ENCODE measurements around the gene SPOCD1.

SPOCD1 gene

DNA sequence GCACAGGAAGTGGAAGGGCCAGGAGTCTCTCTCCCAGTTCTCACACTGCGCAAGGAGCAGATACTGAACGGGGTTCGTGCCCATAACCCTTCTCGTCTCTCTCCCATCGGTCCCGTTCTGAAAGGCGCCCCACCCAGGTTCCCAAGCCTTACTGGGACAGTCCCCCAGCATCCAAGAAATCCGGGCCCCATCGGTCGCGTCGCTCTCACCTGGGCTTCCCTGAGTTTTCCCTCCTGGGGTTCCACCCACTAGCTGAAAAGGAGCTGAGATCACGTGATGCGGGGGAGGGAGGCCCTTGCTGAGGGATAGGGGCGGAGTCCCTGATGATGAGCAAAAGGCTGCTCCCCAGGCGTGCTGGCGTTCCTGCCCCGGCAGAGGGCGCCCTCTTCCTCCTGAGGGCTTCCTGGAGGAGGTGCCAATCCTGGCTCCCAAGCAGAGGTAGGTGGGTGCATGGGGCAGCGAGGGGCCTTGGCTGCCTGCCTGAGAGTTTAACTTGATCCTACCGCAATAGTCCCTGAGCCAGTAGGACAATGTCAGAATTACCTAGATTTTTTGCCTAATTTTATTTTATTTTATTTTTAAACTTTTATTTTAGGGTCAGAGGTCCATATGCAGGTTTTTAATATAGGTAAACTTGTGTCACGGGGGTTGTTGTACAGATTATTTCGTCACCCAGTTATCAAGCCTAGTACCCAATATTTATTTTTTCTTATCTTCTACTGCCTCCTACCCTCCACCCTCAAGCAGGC lies at the start of gene SPOCD1:
SPOCD1 (minus strand) TSS at position 271 of the 749 bp plus-strand sequence. CDS start 689 bp downstream, outside the sequence.
- no peak for DNase-seq

DNA sequence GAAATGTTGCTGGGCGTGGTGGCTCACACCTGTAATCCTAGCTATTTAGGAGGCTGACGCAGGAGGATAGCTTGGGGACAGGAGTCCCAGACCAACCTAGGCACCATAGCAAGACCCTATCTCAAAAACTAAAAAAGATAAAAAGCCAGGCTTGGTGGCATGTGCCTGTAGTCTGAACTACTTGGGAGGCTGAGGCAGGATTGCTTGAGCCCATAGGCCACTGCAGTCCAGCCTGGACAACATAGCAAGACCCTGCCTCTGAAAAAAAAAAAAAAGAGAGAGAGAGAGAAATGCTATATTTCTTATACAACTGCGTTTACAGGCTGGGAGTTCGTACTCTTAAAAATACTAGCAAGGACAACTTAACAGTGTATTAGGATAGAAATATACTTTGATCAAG lies 46.2 kb upstream of the SPOCD1 start:
- no peak for DNase-seq

DNA sequence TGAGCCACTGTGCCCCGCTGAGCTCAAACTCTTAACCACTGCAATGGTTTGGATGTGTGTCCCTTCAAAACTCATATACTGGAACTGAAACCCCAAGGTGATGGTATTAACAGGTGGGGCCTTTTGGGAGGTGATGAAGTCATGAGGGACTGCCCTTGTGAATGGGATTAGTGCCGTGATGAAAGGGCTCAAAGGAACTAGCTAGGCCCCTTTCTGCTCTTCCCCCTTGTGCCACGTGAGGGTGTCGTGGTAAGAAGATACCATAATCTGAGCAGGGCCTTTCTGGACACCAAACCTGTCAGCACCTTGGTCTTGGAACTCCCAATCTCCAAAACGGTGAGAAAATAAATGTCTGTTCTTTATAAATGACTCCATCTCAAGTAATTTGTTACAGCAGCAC lies 45.5 kb upstream of the SPOCD1 start:
- DNase-seq = no peak

DNA sequence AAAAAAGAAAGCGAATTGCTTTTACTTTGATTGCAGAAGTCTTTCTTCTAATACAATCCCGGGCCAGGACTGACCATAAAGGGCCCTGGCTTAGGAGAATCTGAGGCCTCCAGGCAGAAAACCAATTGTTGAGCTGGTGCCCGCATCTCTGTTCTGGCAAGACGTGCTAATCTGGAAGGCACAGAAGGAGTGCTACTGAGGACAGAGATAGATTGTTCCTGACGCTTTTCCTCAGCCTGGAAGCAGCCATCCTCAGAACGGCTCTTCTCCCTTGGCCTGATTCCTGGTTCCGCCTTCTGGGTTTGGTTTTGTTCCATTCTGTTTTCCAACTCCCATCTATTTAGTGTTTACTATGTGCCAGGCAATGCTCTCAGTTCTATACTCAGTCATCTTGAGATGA lies 44.8 kb upstream of the SPOCD1 start:
- no peak for DNase-seq

DNA sequence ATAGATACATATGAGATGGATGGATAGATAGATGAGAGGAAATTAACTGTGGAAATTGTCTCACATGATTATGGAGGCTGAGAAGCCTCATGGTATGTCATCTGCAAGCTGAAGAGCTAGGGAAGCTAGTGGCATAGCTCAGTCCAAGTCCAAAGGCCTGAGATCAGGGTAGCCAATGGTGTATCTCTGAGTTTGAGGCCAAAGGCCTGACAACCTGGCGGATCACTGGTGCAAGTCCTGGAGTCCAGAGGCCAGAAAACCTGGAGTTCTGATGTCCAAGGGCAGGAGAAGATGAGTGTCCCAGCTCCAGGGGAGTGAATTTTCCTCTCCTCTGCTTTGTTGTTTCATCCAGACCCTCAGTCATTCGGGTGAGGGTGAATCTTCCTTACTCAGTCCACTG lies 43.9 kb upstream of the SPOCD1 start:
- DNase-seq = no peak

DNA sequence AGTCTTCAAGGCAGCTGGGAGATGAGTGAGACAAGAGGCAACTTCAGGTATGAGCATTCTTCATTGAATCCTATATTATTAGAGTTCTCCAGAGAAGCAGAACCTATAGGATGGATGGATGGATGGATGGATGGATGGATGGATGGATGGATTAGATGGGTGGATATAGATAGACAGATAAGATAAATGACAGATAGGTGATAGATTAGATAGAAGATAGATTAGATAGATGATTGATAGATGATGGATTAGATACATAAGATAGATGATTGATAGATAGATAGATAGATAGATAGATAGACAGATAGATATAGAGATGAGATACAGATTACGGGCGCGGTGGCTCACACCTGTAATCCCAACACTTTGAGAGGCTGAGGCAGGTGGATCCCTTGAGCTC lies 43.2 kb upstream of the SPOCD1 start:
- no peak for DNase-seq

DNA sequence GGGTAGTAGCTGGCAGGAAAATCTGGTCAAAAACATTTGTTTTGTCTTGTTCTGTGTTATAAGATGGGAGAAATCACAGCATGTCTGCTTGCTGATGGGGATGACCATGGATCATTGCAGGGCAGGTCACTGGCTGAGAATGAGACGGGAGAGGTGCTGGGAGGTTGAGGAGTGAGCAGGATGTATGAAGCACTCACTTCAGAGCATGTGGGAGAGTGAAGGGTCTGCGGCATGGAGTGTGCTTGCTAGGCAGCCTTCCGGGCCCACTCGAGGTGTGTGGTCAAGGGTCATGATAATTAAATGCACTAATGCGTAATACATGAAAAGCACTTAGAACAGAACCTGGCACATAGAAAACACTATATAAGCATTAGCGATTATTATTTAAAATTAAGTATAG lies 42.0 kb upstream of the SPOCD1 start:
- DNase-seq = no peak

DNA sequence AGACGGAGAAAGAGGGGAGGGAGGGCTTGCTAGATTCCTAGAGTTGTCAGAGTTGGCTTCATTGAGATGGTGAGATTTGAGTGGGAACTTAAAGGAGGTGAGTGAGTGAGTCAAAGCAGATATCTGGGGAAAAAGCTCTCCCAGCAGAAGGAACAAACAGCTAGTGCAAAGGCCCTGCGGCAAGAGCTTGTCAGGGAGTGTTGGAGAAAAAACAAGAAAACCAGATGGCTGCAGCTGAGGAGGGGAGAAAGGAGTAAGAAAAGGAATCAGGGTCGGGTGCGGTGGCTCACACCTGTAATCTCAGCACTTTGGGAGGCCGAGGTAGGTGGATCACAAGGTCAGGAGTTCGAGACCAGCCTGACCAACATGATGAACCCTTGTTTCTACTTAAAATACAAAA lies 40.3 kb upstream of the SPOCD1 start:
- DNase-seq = no peak

DNA sequence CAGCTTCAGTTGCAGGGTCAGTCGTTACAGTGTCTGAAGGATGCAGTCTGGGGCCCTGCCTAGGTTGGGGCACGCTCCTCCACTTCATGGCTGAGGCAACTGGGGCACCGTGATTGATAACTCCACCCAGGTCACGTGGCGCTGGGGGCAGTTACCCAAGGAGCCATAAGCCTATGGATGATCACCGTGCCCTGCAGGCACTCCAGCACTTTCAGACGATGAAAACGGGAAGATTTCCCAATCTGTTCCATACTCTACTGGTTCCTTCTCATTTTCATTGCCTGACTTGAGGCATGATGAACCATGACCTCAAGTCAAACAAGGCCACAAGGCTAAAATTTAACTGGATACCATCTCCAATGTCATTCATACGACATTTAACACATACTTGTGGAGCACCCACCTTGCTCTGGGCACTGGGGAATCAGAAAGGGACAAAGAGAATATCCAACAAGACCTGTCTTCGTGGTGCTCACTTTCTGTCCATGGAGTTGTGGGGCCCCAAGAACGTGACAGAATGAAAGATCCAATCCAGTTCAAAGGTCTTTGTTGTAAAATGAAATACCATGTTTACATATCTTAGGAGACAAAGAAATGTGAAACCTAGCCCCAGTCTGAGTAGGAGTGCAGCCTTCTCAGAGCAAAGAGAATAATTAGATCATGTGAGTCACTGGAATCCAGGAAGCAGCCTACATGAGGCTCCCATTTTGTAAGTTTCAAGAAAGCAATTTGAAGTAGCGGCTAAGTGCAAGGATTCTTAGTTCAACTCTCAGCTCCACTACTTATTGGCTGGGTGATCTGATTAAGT lies 39.4 kb upstream of the SPOCD1 start:
- no peak for DNase-seq

DNA sequence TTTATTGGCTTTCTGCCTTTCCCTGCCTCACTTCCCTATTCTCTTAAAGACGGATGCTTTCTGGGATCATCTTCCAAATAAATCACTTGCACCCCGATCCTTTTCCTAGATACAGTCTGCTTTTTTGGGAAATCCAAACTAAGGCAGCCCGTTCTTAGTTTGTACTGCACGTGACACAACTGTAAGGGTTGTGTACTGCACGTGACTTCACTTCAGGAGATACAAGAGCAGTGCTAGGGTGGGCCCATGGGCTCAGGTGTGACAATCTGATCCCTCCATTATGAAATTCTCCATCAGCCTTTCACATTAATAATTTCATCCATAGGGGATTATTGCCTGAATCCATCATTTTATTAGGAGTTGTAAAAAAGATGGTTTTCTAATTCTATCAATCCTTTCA lies 33.8 kb upstream of the SPOCD1 start:
- no peak for DNase-seq

DNA sequence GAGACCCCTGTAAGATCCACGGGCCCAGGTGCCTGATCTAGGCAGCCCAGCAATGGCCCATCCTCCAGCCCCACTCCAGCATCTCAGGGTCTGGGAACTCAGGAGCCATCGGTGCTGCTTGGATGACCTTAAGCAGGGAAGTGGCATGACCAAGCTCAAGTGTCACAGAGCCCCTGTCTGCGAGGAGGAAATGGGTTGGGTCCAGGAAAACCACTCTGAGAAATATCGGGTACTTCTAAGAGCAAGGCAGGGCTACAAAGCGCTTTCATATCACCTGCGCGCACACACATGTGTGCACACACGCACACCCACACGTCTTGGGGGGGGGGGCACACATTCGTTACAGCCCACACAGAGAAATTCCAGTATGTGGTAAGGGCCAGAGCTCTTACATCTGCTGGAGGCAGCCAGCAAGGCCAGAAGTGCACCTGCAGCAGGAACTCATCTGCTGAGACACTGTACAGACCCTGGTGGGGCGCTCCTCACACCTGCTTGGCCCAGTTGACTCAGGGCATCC lies 32.6 kb upstream of the SPOCD1 start:
- no peak for DNase-seq

DNA sequence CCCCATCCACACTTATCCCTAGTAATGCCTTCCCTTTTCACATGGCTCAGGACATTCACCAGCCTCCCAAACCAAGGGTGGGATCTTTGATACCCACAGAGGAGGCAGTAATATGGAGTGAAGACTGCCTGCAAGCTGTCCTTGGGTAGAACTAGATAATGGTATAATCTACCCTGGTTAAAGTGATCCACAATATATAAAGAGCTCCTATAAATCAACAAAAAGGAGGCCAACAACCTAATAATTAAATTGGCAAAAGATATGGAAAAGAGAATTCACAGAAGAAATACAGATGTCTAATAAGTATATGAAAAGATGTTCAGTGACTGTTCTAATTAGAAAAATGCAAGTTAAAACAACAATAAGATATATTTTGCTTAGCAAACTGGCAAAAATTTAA lies 30.7 kb upstream of the SPOCD1 start:
- no peak for DNase-seq

DNA sequence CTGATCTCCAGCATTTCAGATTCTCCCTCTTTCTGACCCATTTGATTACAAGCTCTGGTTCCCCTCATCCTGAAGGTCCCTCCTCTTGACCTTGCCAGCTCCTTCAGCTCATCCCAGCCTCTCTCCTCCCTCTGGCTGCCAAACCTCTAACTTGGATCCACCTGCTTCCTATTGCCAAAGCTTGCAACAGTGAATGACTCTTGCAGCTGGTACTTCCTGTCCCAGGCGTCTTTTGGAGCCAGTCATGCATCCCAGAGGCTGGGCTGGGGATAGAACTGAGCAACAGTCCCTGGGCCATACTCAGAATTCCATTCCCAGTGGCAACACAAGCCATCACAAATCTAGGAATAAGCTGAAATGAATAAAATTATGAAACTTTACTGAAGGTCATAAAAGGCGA lies 27.7 kb upstream of the SPOCD1 start:
- no peak for DNase-seq

DNA sequence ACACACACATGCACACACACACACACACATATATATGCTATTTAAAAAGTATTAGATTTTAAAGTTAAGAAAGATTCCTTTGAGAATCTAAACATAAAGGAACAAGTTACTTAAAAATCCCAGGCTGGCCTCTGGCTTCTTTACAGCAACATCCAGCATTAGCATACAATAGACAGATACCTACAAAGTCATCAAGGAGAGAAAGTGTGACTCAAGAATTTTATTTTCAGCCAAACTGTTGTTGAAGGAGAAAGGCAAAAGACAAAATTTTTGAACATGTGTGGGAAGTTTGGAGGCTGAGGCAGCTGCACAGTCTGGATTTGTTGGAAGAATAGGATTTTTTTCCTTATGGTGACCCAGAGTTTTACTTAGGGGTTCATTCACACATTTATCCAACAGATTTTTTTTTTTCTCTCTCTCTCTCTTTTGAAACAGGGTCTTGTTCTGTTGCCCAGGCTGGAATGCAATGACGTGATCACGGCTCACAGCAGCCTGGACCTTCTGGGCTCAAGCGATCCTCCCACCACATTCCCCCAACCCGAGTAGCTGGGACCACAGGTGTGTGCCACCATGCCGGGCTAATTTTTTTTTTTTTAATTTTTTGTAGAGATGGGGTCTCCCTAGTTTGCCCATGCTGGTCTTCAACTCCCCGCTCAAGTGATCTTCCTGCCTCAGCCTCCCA lies 24.0 kb upstream of the SPOCD1 start:
- no peak for DNase-seq

DNA sequence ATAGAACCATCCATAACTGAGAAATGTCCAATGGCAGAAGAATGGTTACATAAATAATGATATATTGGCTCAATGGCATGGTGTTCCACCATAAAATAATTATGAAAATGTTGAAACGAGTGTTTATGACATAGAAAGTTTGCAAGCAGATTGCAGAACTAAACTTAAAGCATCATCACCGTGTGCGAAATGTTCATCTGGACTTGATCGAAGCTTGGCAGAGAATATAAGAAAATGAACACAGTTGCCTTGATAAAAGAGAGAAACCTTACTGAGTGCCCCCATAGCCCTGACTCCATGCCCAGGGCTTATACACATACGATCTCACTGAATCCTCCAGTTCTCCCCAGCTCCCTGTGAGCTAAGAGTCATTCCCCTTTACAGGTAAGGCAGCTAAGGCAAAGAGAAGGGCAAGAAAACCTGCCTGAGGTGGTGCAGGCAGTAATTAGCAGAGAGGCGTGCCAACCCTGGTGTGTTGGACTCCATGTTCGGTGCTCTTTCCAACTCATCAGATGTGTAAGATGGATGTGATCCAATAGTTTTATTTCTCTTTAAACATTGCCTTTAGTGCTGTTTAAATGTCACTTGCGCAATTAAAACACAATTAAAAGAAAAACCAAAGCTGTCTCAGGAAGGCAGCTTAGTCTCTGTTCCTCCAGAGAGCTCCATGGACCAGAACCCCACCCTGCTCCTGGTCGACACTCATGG lies 21.8 kb upstream of the SPOCD1 start:
- DNase-seq = no peak

DNA sequence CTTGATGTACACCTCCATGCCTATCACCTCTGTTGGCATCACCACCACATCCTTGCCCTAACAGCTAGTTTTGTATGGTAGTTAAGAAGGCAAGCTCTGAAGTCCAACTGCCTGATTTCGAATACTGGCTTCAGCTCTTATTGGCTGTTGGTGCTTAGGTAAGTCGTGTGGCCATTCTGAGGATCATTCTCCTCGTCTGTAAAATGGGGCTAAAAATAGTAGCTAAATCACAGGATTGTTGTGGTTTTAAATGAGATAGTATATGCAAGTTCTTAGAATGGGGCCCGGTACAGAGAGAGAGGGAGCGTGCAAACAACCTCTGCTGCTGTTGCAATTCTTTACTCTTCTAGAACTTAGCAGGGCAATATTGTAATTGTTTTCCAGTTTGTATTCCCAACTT lies 20.8 kb upstream of the SPOCD1 start:
- no peak for DNase-seq

DNA sequence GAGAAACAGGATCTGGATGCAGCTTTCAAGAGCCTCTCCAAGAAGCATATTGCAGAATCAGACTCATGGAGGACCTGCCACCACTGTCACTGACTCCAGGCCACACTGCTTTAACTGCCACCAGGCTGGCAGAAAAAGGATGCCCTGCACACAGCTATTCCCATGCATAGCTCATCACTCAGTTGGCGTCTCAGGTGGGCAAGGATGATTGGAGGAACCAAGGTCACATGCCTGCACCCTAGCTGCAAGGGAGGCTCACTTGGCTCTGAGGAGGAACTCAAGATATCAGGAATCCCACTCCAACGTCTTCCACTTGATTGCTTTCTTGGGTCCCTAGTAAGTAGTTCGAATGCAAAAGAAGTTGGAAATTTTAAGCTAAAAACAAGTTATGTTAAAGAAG lies 19.6 kb upstream of the SPOCD1 start:
- no peak for DNase-seq

DNA sequence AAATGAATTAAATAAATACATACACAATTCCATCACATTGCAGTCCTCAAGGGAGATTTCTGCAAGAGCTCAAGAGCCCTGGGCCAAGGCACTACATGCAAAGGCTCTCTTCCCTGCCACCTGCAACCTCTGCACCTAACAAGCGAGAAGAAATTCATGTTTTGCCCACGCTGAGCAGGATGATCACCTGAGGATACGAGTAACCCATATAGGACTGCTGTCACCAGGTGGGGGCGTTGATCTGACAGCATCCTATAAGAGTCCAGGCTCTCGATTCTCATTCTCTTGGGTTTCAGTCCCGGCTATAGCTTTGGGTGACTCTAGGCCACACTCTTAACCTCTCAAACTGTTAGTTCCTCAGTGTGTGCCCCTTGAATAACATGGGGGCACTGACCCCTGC lies 18.7 kb upstream of the SPOCD1 start:
- no peak for DNase-seq

DNA sequence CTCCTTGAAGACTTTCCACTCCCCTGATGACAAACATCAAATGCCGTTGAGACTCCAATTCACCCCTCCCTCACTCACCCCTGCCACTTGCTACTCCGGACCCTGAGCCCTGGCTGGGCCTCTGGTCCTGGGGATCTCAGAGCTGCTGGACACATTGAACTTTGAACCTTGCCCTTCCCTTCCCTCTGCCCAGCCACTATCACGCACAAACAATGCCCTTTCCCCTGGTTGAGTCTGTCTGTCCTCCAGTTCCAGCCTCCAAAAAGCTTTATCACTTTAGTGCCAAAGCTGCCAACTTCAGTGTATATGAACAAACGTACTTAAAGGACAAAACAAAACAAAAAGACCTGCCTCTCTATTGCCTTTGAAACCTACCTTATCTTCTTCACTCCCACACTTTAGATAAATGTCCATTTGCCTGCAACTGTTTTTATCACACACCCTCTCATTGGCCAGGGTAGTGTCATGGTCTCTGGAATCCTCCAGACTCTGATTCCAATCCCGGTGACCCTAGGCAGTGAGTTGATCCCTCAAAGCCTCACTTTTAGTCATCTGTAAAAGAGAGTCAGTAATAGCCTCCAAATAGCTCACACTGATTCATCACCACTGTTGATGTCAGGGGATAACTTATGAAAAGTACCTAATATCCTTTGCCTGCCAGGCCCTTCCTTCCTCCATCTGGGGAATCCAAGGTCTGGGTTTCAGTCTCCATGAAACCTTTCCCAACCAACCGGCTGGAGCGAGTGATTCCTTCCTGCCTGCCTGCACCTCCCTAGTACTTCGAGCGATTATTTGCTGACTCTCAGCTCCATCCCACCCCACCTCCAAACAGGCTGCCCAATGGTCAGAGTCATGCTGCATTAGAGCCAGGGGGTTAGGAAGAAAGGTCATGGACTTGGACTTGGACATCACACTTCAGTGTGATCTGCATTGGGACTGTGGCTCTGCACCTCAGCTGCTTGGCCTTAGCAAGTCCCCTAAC lies 15.9 kb upstream of the SPOCD1 start:
- DNase-seq = no peak

DNA sequence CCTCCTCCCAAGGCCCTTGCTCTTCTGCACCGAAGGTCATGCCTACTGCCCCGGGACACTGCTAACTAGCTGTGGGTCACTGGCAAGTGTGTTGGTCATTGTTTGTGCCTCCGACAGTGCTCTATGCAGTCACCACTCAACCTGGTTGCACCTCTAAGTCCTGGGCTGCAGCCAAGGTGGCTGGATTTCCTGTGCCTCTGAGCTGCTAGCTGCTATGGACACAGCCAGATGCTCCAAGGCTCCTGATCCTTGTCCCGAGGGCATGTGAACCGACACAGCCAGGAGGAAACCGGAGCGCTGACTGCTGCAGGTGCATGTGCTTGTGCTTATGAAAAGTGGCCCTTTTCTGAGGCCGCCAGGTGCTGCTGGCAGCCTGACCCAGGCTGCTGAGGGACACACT lies 14.7 kb upstream of the SPOCD1 start:
- DNase-seq = no peak

DNA sequence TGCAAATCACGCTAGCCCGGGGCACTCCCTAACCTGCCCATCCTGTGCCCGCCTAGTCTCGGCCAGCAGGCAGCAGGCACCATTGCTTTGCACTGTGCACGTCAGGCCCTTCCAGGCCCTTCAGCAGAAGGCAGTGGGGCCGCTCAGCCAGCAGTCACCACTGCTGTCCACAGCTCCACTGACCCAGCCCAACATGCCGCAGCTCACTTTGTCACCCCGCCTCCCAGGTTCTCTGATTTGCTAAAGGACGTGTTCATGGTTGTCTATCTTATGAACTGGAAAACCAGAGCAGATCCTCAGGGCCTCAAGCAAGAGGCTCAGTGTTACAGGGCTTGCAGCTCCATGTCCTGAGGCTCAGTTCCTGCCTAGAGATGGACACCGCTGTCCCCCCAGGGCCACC lies 14.2 kb upstream of the SPOCD1 start:
- DNase-seq = no peak
